GM12878 (cell line): ENCODE results near the gene MAGI1.

Experiments used
- CEBPZ ChIP-seq: fragments of 150-350 bp; IDR thresholded peaks from 2 replicates; pipeline ENCODE4 v1.6.1; 2016; ENCODE audit warnings: low read depth, low read length
- CTCF ChIP-seq, 3 experiments: IDR thresholded peaks in 2 of 3; conservative IDR thresholded peaks in 1 of 3; 2 replicates each; pipeline ENCODE4 v1.5.1; 2011; ENCODE audit warnings: low read depth in 3 of 3, low read length in 3 of 3, mild to moderate bottlenecking in 3 of 3, control low read depth in 2 of 3, moderate library complexity in 2 of 3, inconsistent platforms in 1 of 3, mixed read lengths in 1 of 3; ENCODE audit not compliant: control insufficient read depth in 2 of 3, insufficient read depth in 1 of 3; ENCODE audit errors: extremely low read depth in 1 of 3
- POLR2A ChIP-seq: IDR thresholded peaks from 2 replicates; pipeline ENCODE4 v1.6.1; 2011; ENCODE audit warnings: low read depth, mild to moderate bottlenecking, low read length

- no peak for TF ChIP-seq CTCF (IDR thresholded peaks at IDR 0.05 in 2 of 3, conservative IDR thresholded peaks at IDR 0.05 in 1 of 3; ENCODE audit: control insufficient read depth in 2 of 3, extremely low read depth in 1 of 3, insufficient read depth in 1 of 3, low read depth in 3 of 3, low read length in 3 of 3)
- no peak for TF ChIP-seq POLR2A
- no peak for TF ChIP-seq CEBPZ
Observed at GRCh38 chr3:65489253-65489652, 549.5 kb downstream of the MAGI1 start.
